Pancreas (tissue), 10 donors: ENCODE data around the gene ROBO1. TPM values are rescaled to one million over a fixed set of nuclear protein-coding genes. Genes with fewer than 3 reads are reported as not detected.

Experiments
- ATAC-seq, 4 donors: fragments of 200-7000 bp; cut with Tn5 transposase; one replicate each; pipeline versions ENCODE4 v1.8.0 to v1.9.1; 2020; ENCODE audit warnings: mild to moderate bottlenecking in 4 of 4, moderate library complexity in 4 of 4
- DNase-seq, 6 donors: peaks; one replicate each; pipeline ENCODE4 v3.0.0-alpha.2; 2020
- FAIRE-seq: peaks from 2 replicates; lab custom pipeline; 2012; peaks lifted over from hg19 to GRCh38; lab: Jason Lieb, UNC
- H3K27ac ChIP-seq, 4 donors: fragments of 200-600 bp; sonication (generic); 1 replicate in 3 of 4; 2 replicates in 1 of 4; pipeline versions ENCODE4 v1.5.0 to v1.8.0; 2020
- H3K27me3 ChIP-seq, 4 donors: fragments of 200-600 bp; one replicate each; pipeline ENCODE4 v1.8.0; 2021
- H3K36me3 ChIP-seq, 3 donors: fragments of 200-600 bp; sonication (generic) in 1 of 3; one replicate each; pipeline versions ENCODE4 v1.5.0 to v1.8.0; 2020 to 2021
- H3K4me1 ChIP-seq, 3 donors: fragments of 200-600 bp; one replicate each; pipeline ENCODE4 v1.8.0; 2021
- H3K4me3 ChIP-seq, 4 donors: fragments of 200-600 bp; sonication (generic) in 2 of 4; one replicate each; pipeline versions ENCODE4 v1.5.0 to v1.8.0; 2020 to 2021
- H3K9me3 ChIP-seq, 4 donors: fragments of 200-600 bp; one replicate each; pipeline ENCODE4 v1.8.0; 2021
- WGBS, 2 donors: extraction: QIAGEN DNeasy Blood & Tissue Kit; methylation state at CpG; one replicate each; pipeline ENCODE4 v1.1.7; 2013; 5-methylcytosine and 5-hydroxymethylcytosine counted together
- intact Hi-C, 3 donors: fragments of 100-400 bp; cut with DNase I; formaldehyde crosslinking; loops; one replicate each; pipeline versions ENCODE4 v1.11.1 to v1.14.2; 2022
- polyA plus RNA-seq, 2 donors: library from polyadenylated mRNA; stranded (reverse); fragments of 200-250 nt; gene quantifications; one replicate each; pipeline ENCODE4 v1.2.3, GENCODE V29; 2013
- total RNA-seq, 6 donors: library from RNA; stranded (reverse); fragmentation: NEBNext Ultra II Directional in 4 of 6; extraction: Animal tissue kit (Norgen Biotek cat#: 25700) in 4 of 6; gene quantifications; one replicate each; pipeline versions ENCODE4 v1.2.1 to v1.2.4, GENCODE V29; 2021 to 2023
- TF ChIP-seq, protein P1 (sequence below), 4 donors: fragments of 200-600 bp; sonication (generic) in 3 of 4; IDR thresholded peaks; one replicate each; pipeline versions ENCODE4 v1.5.0 to v1.8.0; 2021; ENCODE audit warnings: antibody characterized with exemption in 4 of 4
- donor health status: healthy with polysubstance abuse.
- donor health status: DM: no; HTN: no; CAD: no; lungs with moderate emphysema.
- donor health status: DM: no; HTN: no; CAD: no.
- donor health status: control.
- donor health status: control.
- donor health status: Bipolar disorder and iron deficiency.
- donor health status: DM: yes; HTN: yes; CAD: no.
- donor health status: DM: no; HTN: no; CAD: no.
- donor health status: DM: no; HTN: no; CAD: no.
- donor health status: DM: yes; HTN: yes; CAD: no.

ROBO1 gene
- total and polyA plus RNA-seq, 8 donors = 0.51 to 8.5 (median 2.8) TPM

DNA sequence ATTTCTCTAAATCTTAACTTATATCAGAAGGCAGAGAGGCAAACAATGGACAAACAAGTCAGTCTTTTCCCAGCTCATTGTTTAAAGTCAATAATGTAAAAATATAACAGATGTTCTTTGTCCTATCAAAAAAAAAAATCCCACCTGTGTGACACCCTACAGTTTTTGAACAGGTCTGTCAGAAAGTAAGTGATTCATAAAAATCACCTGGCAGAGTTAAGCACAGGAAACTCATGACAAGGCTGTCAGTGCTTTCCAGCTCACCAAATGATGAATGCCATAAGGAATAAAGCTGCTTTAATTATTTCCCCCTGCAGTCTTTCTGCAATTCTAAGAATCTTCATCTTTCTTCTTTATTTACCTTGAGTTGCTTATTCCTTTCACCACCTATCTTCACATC is 30.3 kb downstream of the ROBO1 start:
- DNase-seq = no peak
- TF ChIP-seq, protein P1, sequence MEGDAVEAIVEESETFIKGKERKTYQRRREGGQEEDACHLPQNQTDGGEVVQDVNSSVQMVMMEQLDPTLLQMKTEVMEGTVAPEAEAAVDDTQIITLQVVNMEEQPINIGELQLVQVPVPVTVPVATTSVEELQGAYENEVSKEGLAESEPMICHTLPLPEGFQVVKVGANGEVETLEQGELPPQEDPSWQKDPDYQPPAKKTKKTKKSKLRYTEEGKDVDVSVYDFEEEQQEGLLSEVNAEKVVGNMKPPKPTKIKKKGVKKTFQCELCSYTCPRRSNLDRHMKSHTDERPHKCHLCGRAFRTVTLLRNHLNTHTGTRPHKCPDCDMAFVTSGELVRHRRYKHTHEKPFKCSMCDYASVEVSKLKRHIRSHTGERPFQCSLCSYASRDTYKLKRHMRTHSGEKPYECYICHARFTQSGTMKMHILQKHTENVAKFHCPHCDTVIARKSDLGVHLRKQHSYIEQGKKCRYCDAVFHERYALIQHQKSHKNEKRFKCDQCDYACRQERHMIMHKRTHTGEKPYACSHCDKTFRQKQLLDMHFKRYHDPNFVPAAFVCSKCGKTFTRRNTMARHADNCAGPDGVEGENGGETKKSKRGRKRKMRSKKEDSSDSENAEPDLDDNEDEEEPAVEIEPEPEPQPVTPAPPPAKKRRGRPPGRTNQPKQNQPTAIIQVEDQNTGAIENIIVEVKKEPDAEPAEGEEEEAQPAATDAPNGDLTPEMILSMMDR (IDR thresholded peaks at IDR 0.05) = no peak
- Histone ChIP-seq H3K4me3 (no peak overlapping the region), H3K27ac (no peak overlapping the region), H3K27me3 (no peaks in the 10 kb centered on the region), H3K9me3 (no peaks in the 10 kb centered on the region), H3K36me3 (no peaks in the 10 kb centered on the region), H3K4me1 (no peaks in the 10 kb centered on the region)
- no peak for FAIRE-seq
- intact Hi-C loops = no loop called here
- ATAC-seq = no peak

DNA sequence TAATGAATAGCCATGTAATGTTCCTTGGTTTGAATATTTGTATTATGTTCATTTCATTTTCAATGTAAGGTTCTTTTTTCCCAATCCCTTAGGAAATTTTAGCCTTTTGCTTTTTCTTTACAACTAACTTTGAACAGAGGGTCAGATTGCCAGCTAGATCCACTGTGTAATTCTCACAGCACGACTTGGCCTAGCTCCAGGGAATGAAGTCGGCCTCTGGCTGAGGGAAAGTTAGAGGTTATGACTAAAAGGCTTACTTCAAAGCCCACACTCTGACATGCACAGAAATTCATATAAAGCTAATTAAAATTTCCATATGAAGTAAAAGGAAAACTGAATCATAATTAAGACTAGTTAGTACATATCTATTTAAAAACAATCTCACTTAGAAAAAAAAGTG is 38.7 kb downstream of the ROBO1 start:
- TF ChIP-seq, protein P1 (IDR thresholded peaks at IDR 0.05) = no peak
- Histone ChIP-seq H3K4me3 (no peak overlapping the region), H3K9me3 (no peaks in the 10 kb centered on the region), H3K4me1 (no peaks in the 10 kb centered on the region), H3K27ac (no peak overlapping the region), H3K36me3 (no peaks in the 10 kb centered on the region), H3K27me3 (no peaks in the 10 kb centered on the region)
- 5 to 7% methylated on average over 2 of the region's 2 CpGs for WGBS, 2 donors
- FAIRE-seq = no peak
- intact Hi-C loops = no loop called here
- peak in 1 of 6 donors; percentile 20 for DNase-seq
- no peak for ATAC-seq

DNA sequence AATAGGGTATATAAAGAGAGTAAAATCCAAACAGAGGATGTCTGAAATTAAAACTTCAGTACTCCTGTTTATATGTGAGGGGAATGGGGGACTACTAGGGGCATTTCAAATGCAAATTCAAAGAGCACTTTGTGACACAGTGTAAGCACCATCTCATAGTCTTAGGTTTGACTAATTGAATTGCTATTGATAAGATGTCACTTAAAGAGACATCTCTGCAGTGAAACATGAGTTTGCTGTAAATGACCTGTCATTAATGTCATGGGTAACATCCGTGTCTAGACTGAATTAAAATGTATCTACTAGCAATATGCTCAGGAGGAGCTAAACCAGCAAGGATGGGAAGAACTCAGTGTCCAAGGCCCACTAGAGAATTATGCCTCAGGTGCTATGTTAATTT is 41.0 kb downstream of the ROBO1 start:
- H3K4me1 ChIP-seq = no peaks in the 10 kb centered on the region
- TF ChIP-seq, protein P1 (IDR thresholded peaks at IDR 0.05) = no peak
- no peaks in the 10 kb centered on the region for H3K27me3 ChIP-seq
- no peaks in the 10 kb centered on the region for H3K9me3 ChIP-seq
- 31 to 39% methylated on average over 1 of the region's 1 CpG for WGBS, 2 donors
- no peak for ATAC-seq
- H3K36me3 ChIP-seq = no peaks in the 10 kb centered on the region
- no peak for FAIRE-seq
- intact Hi-C loops = no loop called here
- no peak overlapping the region for H3K27ac ChIP-seq
- DNase-seq = no peak
- no peak overlapping the region for H3K4me3 ChIP-seq

DNA sequence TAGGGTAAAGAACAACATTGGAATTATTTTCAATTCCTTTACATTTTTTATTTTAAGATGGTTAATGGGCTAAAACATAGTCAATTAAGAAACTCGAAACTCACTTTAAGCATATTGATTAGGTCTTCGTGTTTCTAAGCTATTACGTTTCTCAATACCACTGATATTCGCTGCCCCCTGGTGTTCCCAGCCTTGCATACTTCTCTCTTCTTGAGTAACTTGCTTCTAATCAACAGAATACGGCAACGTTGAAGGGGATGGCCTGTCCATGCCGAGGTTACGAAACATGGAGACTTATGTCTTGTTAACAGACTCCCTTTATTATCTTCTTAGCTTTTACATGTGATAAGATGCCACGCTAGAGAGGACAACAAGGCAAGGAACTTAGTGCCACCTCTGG is 43.6 kb downstream of the ROBO1 start:
- Histone ChIP-seq H3K36me3 (no peaks in the 10 kb centered on the region), H3K27me3 (no peaks in the 10 kb centered on the region), H3K4me1 (no peaks in the 10 kb centered on the region), H3K9me3 (no peaks in the 10 kb centered on the region), H3K27ac (no peak overlapping the region), H3K4me3 (no peak overlapping the region)
- WGBS, 2 donors = 45 to 61% methylated on average over 9 of the region's 9 CpGs
- ATAC-seq (no peak), DNase-seq (no peak), FAIRE-seq (no peak)
- TF ChIP-seq, protein P1 (IDR thresholded peaks at IDR 0.05) = no peak
- intact Hi-C loops = no loop called here

DNA sequence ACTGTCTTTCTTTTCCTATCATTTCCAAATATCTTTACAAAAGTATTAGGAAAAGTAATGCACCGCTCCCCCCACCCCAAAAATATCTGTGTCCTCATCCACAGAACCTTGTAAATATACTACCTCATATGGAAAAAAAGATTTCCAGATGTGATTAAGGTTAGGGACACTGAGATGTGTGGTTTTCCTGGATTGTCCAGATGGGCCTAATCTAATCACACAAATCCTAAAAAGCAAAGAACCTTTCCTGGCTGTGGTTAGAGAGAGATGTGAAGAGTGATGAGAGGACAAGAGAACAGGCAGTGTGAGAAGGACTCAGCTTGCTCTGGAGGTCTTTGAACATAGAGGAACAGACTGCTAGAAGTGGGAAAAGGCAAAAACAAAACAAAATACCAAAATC is 77.7 kb downstream of the ROBO1 start:
- no peak overlapping the region for H3K4me3 ChIP-seq
- TF ChIP-seq, protein P1 (IDR thresholded peaks at IDR 0.05) = no peak
- ATAC-seq (no peak), FAIRE-seq (no peak), DNase-seq (no peak)
- no peak overlapping the region for H3K27ac ChIP-seq
- no peaks in the 10 kb centered on the region for H3K36me3 ChIP-seq
- intact Hi-C loops = no loop called here
- no peaks in the 10 kb centered on the region for H3K27me3 ChIP-seq
- H3K4me1 ChIP-seq = no peaks in the 10 kb centered on the region
- WGBS, 2 donors = 51 to 72% methylated on average over 1 of the region's 1 CpG
- H3K9me3 ChIP-seq = no peaks in the 10 kb centered on the region
